ENCODE measurements around the gene RCOR3.
"Not testable (repeated sequence)": the region's sequence is repeated elsewhere in the genome, so short reads cannot be mapped to it uniquely, and the experiment has no call there.

RCOR3 gene

GRCh38 chr1:211340622-211341507 lies 81.7 kb downstream of the RCOR3 start:
- no peak for DNase-seq (ENCODE audit: low read depth in 2 of 2)

- DNase-seq (ENCODE audit: low read depth in 2 of 2), result no peak
Observed at GRCh38 chr1:211341999-211342398, 82.8 kb downstream of the RCOR3 start.

DNA sequence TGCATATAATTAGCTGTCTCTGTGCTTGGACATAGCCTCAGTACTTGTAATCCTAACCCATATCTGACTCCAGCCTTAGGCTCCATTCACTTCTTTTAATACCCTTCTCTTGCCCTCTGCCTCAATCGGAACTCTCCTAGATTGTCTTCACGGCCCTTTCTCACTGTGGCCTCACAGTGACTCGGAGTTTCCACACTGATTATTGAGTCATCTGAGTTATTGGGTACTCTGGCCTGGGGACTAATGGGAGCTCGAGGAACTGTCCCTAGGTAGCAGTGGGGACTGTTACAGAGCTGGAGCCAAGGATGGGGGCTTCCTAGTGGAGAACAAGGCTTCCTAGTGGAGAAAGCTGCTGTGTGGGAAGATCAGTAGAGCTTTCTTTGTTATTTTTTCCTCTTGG lies 84.4 kb downstream of the RCOR3 start:
- no peak for DNase-seq (ENCODE audit: low read depth in 2 of 2)

DNA sequence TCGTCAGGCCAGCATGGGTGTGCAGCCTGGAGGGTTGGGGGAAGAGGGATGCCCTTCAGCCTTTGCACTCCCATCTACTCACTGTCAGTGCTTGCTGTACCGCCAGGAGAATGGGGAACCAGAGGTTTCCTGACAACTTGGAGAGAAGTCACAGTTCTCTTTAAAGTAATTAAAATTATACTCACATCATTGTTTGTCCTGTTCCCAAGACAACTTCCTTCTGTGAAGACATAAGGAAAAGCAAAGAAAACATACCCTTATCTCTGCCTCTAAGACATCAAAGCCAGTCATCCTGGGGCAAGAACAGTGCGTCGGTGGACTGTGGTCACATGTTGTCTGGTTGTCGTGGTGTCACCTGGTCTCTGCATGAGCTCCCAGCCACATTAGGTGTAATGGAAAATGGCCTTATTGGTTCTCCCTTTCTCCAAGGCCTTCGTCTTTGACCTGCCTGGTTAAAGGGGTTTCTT lies 85.0 kb downstream of the RCOR3 start:
- no peak for DNase-seq (ENCODE audit: low read depth in 2 of 2)

DNA sequence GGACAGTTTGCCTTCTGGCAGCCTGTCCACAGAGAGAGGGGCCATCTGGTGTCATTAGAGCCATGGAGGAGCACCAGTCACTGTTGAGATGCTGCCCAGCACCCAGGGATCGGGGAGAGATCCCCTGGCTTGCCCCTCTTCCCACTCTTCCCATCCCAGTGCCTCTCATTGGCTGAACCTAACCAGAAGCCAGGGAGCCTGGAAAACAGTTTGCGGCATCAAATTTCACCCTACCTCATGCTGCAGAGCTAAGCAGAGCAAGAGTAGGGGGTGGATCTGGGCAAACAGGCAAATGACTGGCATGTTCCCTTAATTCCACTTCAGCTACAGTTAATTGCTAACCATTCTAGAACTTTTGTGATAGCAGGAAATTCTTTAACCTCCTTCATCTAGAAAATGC lies 86.6 kb downstream of the RCOR3 start:
- DNase-seq (ENCODE audit: low read depth in 2 of 2), result no peak

GRCh38 chr1:211347077-211347844 lies 88.1 kb downstream of the RCOR3 start:
- DNase-seq (ENCODE audit: low read depth in 2 of 2), result no peak

GRCh38 chr1:211348547-211348946 lies 89.4 kb downstream of the RCOR3 start:
- no peak for DNase-seq (ENCODE audit: low read depth in 2 of 2)

- no peak for DNase-seq (ENCODE audit: low read depth in 2 of 2)
Observed at GRCh38 chr1:211349741-211350140, 90.6 kb downstream of the RCOR3 start.

DNA sequence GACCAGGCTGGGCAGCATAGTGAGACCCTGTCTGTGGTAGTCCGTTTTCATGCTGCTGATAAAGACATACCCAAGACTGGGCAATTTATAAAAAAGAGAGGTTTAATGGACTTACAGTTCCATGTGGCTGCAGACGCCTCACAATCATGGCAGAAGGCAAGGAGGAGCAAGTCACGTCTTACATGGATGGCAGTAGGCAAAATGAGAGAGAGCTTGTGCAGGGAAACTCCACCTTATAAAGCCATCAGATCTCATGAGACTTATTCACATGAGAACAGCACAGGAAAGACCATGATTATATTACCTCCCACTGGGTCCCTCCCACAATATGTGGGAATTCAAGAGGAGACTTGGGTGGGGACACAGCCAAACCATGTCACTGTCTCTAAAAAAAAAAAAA lies 92.9 kb downstream of the RCOR3 start:
- not testable (repeated sequence) for DNase-seq (ENCODE audit: low read depth in 2 of 2)

- no peak for DNase-seq (ENCODE audit: low read depth in 2 of 2)
Observed at GRCh38 chr1:211352465-211352864, 93.3 kb downstream of the RCOR3 start.

- peak in 1 of 2 donors; percentile 35 for DNase-seq (ENCODE audit: low read depth in 2 of 2)
Observed at GRCh38 chr1:211352985-211353515, 93.9 kb downstream of the RCOR3 start.

DNA sequence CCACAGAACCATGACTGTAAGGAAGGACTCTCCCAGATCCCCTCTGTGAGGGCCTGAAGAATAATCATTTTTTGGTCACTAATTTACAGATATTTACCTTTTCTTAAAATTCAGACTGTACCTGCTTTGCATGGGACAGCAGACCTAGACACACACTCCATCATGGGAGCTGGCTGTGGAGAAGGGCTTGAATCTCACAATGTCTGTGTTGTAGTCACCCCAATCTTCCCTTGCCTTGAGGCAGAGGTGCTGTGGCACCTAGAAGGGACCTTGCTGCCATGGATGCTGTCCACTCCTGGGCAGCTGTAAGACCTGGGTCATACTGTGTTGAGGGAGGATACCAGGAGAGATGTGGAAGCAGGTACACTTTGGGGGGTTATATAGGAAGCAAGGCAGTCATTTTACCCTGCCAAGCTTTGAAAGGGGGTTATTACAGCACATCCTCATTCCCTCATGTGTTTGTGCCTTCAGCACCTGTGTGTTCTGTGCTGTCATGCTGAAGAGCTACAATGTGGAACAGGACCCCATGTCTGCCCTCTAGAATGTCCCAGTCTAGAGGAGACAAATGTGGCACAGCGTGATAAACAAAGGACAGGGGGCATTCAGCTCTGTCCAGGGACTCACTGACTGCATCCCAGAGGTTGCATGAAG lies 94.5 kb downstream of the RCOR3 start:
- no peak for DNase-seq (ENCODE audit: low read depth in 2 of 2)

DNA sequence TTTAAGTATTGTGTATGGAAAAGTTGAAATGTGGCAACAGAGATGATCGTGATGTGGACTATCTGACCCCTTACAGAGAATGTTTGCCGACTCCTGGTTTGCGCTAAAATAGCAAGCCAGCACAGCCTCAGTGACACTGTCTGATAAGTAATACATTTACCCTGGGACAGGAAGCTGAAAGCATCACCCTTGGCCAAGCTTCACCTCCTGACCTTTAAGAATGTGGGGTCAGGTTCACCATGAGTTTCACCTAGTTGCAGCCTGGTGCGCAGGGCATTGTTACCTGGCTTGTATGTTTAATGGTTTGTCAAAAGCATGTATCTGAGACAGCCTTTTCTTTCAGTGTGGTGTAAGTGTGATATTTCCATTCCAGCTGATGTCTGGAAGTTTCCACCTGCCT lies 96.7 kb downstream of the RCOR3 start:
- no peak for DNase-seq (ENCODE audit: low read depth in 2 of 2)

GRCh38 chr1:211356723-211357407 lies 97.7 kb downstream of the RCOR3 start:
- DNase-seq (ENCODE audit: low read depth in 2 of 2), result no peak

- no peak for DNase-seq (ENCODE audit: low read depth in 2 of 2)
Observed at GRCh38 chr1:211358685-211359084, 99.5 kb downstream of the RCOR3 start.

DNA sequence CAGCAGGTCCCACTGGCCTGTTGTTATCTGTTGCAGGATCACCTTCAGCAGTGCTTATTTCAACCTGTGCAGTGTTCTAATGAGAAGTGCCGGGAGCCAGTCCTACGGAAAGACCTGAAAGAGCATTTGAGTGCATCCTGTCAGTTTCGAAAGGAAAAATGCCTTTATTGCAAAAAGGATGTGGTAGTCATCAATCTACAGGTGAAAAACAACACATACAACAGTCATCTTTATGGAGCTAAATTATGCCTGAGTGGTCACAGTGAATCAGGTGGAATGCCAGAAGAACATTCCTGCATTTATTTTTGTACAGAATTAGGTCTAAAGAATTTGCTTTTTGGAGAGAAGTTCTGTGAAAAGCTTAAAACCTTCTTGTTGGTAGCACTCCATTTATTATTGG lies 100.7 kb downstream of the RCOR3 start:
- no peak for DNase-seq (ENCODE audit: low read depth in 2 of 2)

DNA sequence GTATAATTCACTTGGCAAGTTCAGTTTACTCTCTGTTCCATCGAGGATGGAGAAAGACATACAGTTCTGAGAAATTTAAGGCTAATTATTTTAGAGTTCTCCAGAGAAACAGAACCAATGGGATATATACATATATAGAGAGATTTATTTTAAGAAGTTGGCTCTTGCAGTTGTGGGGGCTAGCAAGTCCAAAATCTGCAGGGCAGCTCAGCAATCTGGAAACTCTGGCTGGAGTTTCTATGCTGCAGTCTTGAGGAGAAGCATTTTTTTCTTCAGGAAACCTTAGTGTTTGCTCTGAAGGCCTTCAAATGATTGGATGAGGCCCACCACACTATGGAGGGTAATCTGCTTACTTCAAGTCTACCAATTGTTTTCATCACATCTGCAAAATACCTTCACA lies 102.0 kb downstream of the RCOR3 start:
- no peak for DNase-seq (ENCODE audit: low read depth in 2 of 2)

All from stimulated activated CD8-positive, alpha-beta memory T cell treated with anti-CD3 and anti-CD28 coated beads, Interleukin-7, amount 100 ng/mL, for 1 hour (primary cell).